ENCODE measurements around the gene EDARADD.
A peak's percentile ranks its signal among the peaks of the same experiment; 100 is the strongest.

EDARADD gene

GRCh38 chr1:236520445-236521005, 126.4 kb downstream of the EDARADD start:
- DNase-seq = no peak

- no peak for DNase-seq
Observed at GRCh38 chr1:236522937-236523703, 129.0 kb downstream of the EDARADD start.

GRCh38 chr1:236523704-236524141, 129.6 kb downstream of the EDARADD start, which contains the start of gene LGALS8:
LGALS8 (plus strand) TSS chr1:236523982; CDS start chr1:236526071, 2,089 bp downstream.
- peak; percentile 79 for DNase-seq

- peak; percentile 45 for DNase-seq
Observed at GRCh38 chr1:236524142-236524894, 130.2 kb downstream of the EDARADD start.

- no peak for DNase-seq
Observed at GRCh38 chr1:236524895-236525184, 130.8 kb downstream of the EDARADD start.

GRCh38 chr1:236526079-236526478, 132.0 kb downstream of the EDARADD start:
- DNase-seq = no peak

- no peak for DNase-seq
Observed at GRCh38 chr1:236530286-236530685, 136.2 kb downstream of the EDARADD start.

- no peak for DNase-seq
Observed at GRCh38 chr1:236530959-236531358, 136.9 kb downstream of the EDARADD start.

GRCh38 chr1:236532850-236533249, 138.8 kb downstream of the EDARADD start:
- DNase-seq = no peak

- no peak for DNase-seq
Observed at GRCh38 chr1:236534151-236534651, 140.1 kb downstream of the EDARADD start.
